Suppressor macrophage treated with lipopolysaccharide for 4 hours (primary cell): ENCODE measurements around the gene NODAL.

Experiments used
- DNase-seq: peaks from one replicate; pipeline ENCODE4 v3.0.0-alpha.2; 2020

NODAL gene

GRCh38 chr10:70462349-70462984 lies 21.0 kb upstream of the NODAL start:
- DNase-seq, result no peak

- peak; percentile 62 for DNase-seq
Measured at GRCh38 chr10:70461397-70462348, 20.2 kb upstream of the NODAL start.

- no peak for DNase-seq
Measured at GRCh38 chr10:70459774-70460490, 18.5 kb upstream of the NODAL start.

GRCh38 chr10:70459061-70459773 lies 17.7 kb upstream of the NODAL start:
- DNase-seq, result peak; percentile 38

- peak; percentile 75 for DNase-seq
Measured at GRCh38 chr10:70458329-70459060, 17.0 kb upstream of the NODAL start.

- peak; percentile 31 for DNase-seq
Measured at GRCh38 chr10:70457759-70458305, 16.4 kb upstream of the NODAL start.

- peak; percentile 10 for DNase-seq
Measured at GRCh38 chr10:70456164-70456563, 14.7 kb upstream of the NODAL start.

GRCh38 chr10:70455213-70455630 lies 13.7 kb upstream of the NODAL start:
- DNase-seq, result no peak

GRCh38 chr10:70448236-70448635 lies 6.8 kb upstream of the NODAL start:
- no peak for DNase-seq

- DNase-seq, result no peak
Measured at GRCh38 chr10:70445718-70446657, 4.5 kb upstream of the NODAL start.

GRCh38 chr10:70444744-70445143 lies 3.3 kb upstream of the NODAL start:
- DNase-seq, result no peak

GRCh38 chr10:70442332-70442988 lies 979 bp upstream of the NODAL start:
- no peak for DNase-seq

- DNase-seq, result no peak
Measured at GRCh38 chr10:70441895-70442309, 421 bp upstream of the NODAL start.

- DNase-seq, result no peak
Measured at GRCh38 chr10:70440296-70441160, 953 bp downstream of the NODAL start.

GRCh38 chr10:70437721-70438120 lies 3.8 kb downstream of the NODAL start:
- DNase-seq, result no peak

- DNase-seq, result no peak
Measured at GRCh38 chr10:70435241-70436085, 6.0 kb downstream of the NODAL start.

GRCh38 chr10:70433581-70434280 lies 7.8 kb downstream of the NODAL start:
- DNase-seq, result no peak
